HG03439 (cell line): ENCODE data around the gene BCCIP.

Experiments used
- ATAC-seq: cut with Tn5 transposase; IDR thresholded peaks from one replicate; pipeline ENCODE4 v1.9.1; 2021; ENCODE audit warnings: mild to moderate bottlenecking, moderate library complexity; ENCODE audit not compliant: unreplicated experiment

BCCIP gene

GRCh38 chr10:125883211-125883610 lies 59.9 kb downstream of the BCCIP start:
- no peak for ATAC-seq
